Lung (tissue), 12 donors: ENCODE measurements around the gene VMAC. TPM values are rescaled to one million over a fixed set of nuclear protein-coding genes. Genes with fewer than 3 reads are reported as not detected.

ENCODE experiments used
- ATAC-seq: fragments of 200-7000 bp; cut with Tn5 transposase; one replicate; pipeline ENCODE4 v1.9.1; 2020; ENCODE audit warnings: moderate number of reproducible peaks; ENCODE audit not compliant: insufficient read depth, low FRiP score
- DNase-seq, 3 donors: peaks; one replicate each; pipeline ENCODE4 v3.0.0-alpha.2; 2013 to 2017
- H3K27ac ChIP-seq, 2 donors: one replicate each; pipeline ENCODE4 v1.5.1; 2013; ENCODE audit warnings: mild to moderate bottlenecking in 2 of 2, moderate library complexity in 2 of 2, control low read depth in 1 of 2, inconsistent platforms in 1 of 2, low read depth in 1 of 2, low read length in 1 of 2
- H3K27me3 ChIP-seq, 3 donors: one replicate each; pipeline ENCODE4 v1.5.1; 2013; ENCODE audit warnings: low read length in 2 of 3; ENCODE audit not compliant: control insufficient read depth in 3 of 3, insufficient read depth in 3 of 3
- H3K36me3 ChIP-seq, 4 donors: one replicate each; pipeline ENCODE4 v1.5.1; 2013; ENCODE audit warnings: low read length in 4 of 4, mild to moderate bottlenecking in 1 of 4, moderate library complexity in 1 of 4; ENCODE audit not compliant: control insufficient read depth in 4 of 4, insufficient read depth in 4 of 4
- H3K4me1 ChIP-seq, 5 donors: one replicate each; pipeline ENCODE4 v1.5.1; 2013; ENCODE audit warnings: low read length in 5 of 5, mild to moderate bottlenecking in 2 of 5, moderate library complexity in 1 of 5; ENCODE audit not compliant: control insufficient read depth in 5 of 5, insufficient read depth in 5 of 5
- H3K4me3 ChIP-seq: one replicate; pipeline ENCODE4 v1.5.1; 2013; ENCODE audit warnings: mild to moderate bottlenecking, control low read depth, moderate library complexity
- H3K9ac ChIP-seq, 2 donors: one replicate each; pipeline ENCODE4 v1.5.1; 2013; ENCODE audit warnings: low read length in 2 of 2, control low read depth in 1 of 2; ENCODE audit not compliant: insufficient read depth in 1 of 2
- H3K9me3 ChIP-seq, 4 donors: one replicate each; pipeline ENCODE4 v1.5.1; 2013; ENCODE audit warnings: low read length in 3 of 4, mild to moderate bottlenecking in 1 of 4, moderate library complexity in 1 of 4; ENCODE audit not compliant: control insufficient read depth in 4 of 4, insufficient read depth in 3 of 4
- CTCF ChIP-seq: IDR thresholded peaks from 2 replicates; pipeline ENCODE4 v1.5.1; 2012; ENCODE audit warnings: mild to moderate bottlenecking; ENCODE audit errors: control extremely low read depth, extremely low read depth
- WGBS, 2 donors: extraction: QIAGEN DNeasy Blood & Tissue Kit; methylation state at CpG; one replicate each; pipeline ENCODE4 v1.1.7; 2013; 5-methylcytosine and 5-hydroxymethylcytosine counted together
- polyA plus RNA-seq, 2 donors: library from polyadenylated mRNA; stranded (reverse); fragments of 200-250 nt; gene quantifications; one replicate each; pipeline ENCODE4 v1.2.1, GENCODE V29; 2013
- total RNA-seq, 2 donors: library from RNA; depleted of rRNA in 1 of 2; stranded (reverse); fragments of >200 nt in 1 of 2; gene quantifications; one replicate each; pipeline ENCODE4 v1.2.1, GENCODE V29; 2014 to 2021
- donor health status: control.
- donor health status: control.
- donor health status: Bipolar disorder and iron deficiency.
- donor health status: healthy.
- donor health status: DM: yes; HTN: yes; CAD: no.

The VMAC gene
- total and polyA plus RNA-seq, 4 donors: 3.3 to 7.2 (median 5.7) TPM

GRCh38 chr19:5951338-5951861 is 46.7 kb downstream of the VMAC start:
- Histone ChIP-seq H3K27me3 (no peaks in the 10 kb centered on the region), H3K9ac (no peak overlapping the region), H3K36me3 (peaks cover 0 to 5% (median 0%) of the 10 kb centered on the region in 4 donors), H3K9me3 (no peaks in the 10 kb centered on the region), H3K4me3 (no peak overlapping the region), H3K27ac (peak overlapping the region in 1 of 2 donors; percentile 26), H3K4me1 (peaks cover 37 to 91% (median 62%) of the 10 kb centered on the region in 5 donors)
- no peak for TF ChIP-seq CTCF
- ATAC-seq (no peak), DNase-seq (no peak)
- 12 to 27% methylated on average over 19 of the region's 19 CpGs for WGBS, 2 donors

- peaks cover 36 to 86% (median 64%) of the 10 kb centered on the region in 5 donors for H3K4me1 ChIP-seq
- no peak for DNase-seq
- ATAC-seq: no peak
These were observed 47.7 kb downstream of the VMAC start for GRCh38 chr19:5952193-5953029.

GRCh38 chr19:5953030-5953589 is 48.4 kb downstream of the VMAC start:
- DNase-seq (no peak), ATAC-seq (no peak)
- Histone ChIP-seq H3K4me3 (no peak overlapping the region), H3K27ac (peak overlapping the region; percentile 32 to 58), H3K9me3 (no peaks in the 10 kb centered on the region), H3K27me3 (no peaks in the 10 kb centered on the region), H3K4me1 (peaks cover 31 to 85% (median 60%) of the 10 kb centered on the region in 5 donors), H3K9ac (peak overlapping the region in 1 of 2 donors; percentile 30), H3K36me3 (peaks cover 0 to 6% (median 0%) of the 10 kb centered on the region in 4 donors)
- 50 to 52% methylated on average over 5 of the region's 5 CpGs for WGBS, 2 donors
- TF ChIP-seq CTCF: no peak

More at GRCh38 chr19:5952193-5953029, 47.7 kb downstream of the VMAC start:
- H3K4me3 ChIP-seq: no peak overlapping the region
- H3K27ac ChIP-seq: peak overlapping the region in 1 of 2 donors; percentile 2
- H3K9ac ChIP-seq: peak overlapping the region in 1 of 2 donors; percentile 36
- H3K27me3 ChIP-seq: no peaks in the 10 kb centered on the region
- TF ChIP-seq CTCF: no peak
- no peaks in the 10 kb centered on the region for H3K9me3 ChIP-seq
- 58 to 74% methylated on average over 18 of the region's 18 CpGs for WGBS, 2 donors
- peaks cover 0 to 5% (median 0%) of the 10 kb centered on the region in 4 donors for H3K36me3 ChIP-seq
